HCT116 (cell line): ENCODE results near the gene TENT5A. TPM values are rescaled to one million over a fixed set of nuclear protein-coding genes. Genes with fewer than 3 reads are reported as not detected.

ENCODE experiments used
- ATAC-seq: fragments of 200-7000 bp; cut with Tn5 transposase; 2 replicates; pipeline ENCODE4 v1.9.1; 2020; ENCODE audit warnings: mild to moderate bottlenecking, moderate library complexity
- BruUV-seq: library from RNA; stranded (reverse); fragments of 400-500 nt; replicated peaks from 2 replicates; lab custom pipeline; 2021; lab: Mats Ljungman, UMichigan
- CTCF ChIA-PET: fragments of 300-600 bp; sonication (Branson Sonifier 250); formaldehyde crosslinking; loops from one replicate; lab custom pipeline; 2021; ENCODE audit warnings: antibody characterized with exemption; lab: Charles Lee
- POLR2A ChIA-PET: fragments of 300-600, 350-600 bp; sonication (Branson Sonifier 250); formaldehyde crosslinking; loops from one replicate; lab custom pipeline; 2021; ENCODE audit warnings: antibody characterized with exemption; lab: Charles Lee
- RAD21 ChIA-PET, 2 experiments: fragments of 300-600 bp; sonication (Branson Sonifier 250); formaldehyde crosslinking; loops; one replicate each; lab custom pipeline; 2023; ENCODE audit warnings: low total read pairs in 2 of 2; ENCODE audit not compliant: uncharacterized antibody in 2 of 2, unreplicated experiment in 2 of 2, low non-redundant PET in 1 of 2; lab: Charles Lee
- DNase-seq: peaks from one replicate; pipeline ENCODE4 v3.0.0-alpha.2; 2010; ENCODE audit warnings: low read depth, low spot score
- H2AFZ ChIP-seq: fragments of 200-600 bp; shearing (Covaris generic), sonication (generic); 2 replicates; pipeline ENCODE4 v1.6.1; 2017; ENCODE audit warnings: low read depth, mixed run types, mixed read lengths, antibody characterized with exemption, low read length; ENCODE audit not compliant: poor library complexity, severe bottlenecking
- H3K27ac ChIP-seq: 2 replicates; pipeline ENCODE4 v1.5.1; 2012; ENCODE audit warnings: low read depth, low read length
- H3K27me3 ChIP-seq: fragments of 200-600 bp; sonication (generic); 2 replicates; pipeline ENCODE4 v1.6.1; 2016; ENCODE audit warnings: mixed run types, low read length, mixed read lengths; ENCODE audit not compliant: insufficient read depth
- H3K36me3 ChIP-seq, 2 experiments: fragments of 200-500 bp in 1 of 2; fragments of 200-600 bp in 1 of 2; sonication (Bioruptor generic) in 1 of 2; sonication (generic) in 1 of 2; 2 replicates each; pipeline versions ENCODE4 v1.5.1 to v1.6.1; 2014 to 2016; ENCODE audit warnings: low read length in 2 of 2, inconsistent platforms in 1 of 2, mixed read lengths in 1 of 2, mixed run types in 1 of 2; ENCODE audit not compliant: insufficient read depth in 2 of 2, control insufficient read depth in 1 of 2
- H3K4me1 ChIP-seq, 2 experiments: fragments of 200-600 bp in 1 of 2; sonication (generic) in 1 of 2; 2 replicates each; pipeline versions ENCODE4 v1.5.1 to v1.6.1; 2012 to 2017; ENCODE audit warnings: low read length in 2 of 2, inconsistent platforms in 1 of 2, mild to moderate bottlenecking in 1 of 2, mixed read lengths in 1 of 2, mixed run types in 1 of 2, moderate library complexity in 1 of 2; ENCODE audit not compliant: insufficient read depth in 2 of 2, control insufficient read depth in 1 of 2
- H3K4me2 ChIP-seq: fragments of 200-600 bp; sonication (generic); 2 replicates; pipeline ENCODE4 v1.6.1; 2017; ENCODE audit warnings: mixed run types, low read length, mixed read lengths
- H3K4me3 ChIP-seq, 2 experiments: fragments of 200-600 bp in 1 of 2; sonication (generic) in 1 of 2; replicated peaks in 1 of 2; 2 replicates each; pipeline ENCODE4 v1.5.1; 2011 to 2016; ENCODE audit warnings: low read length in 2 of 2, control low read depth in 1 of 2, low read depth in 1 of 2, mild to moderate bottlenecking in 1 of 2, mixed read lengths in 1 of 2, mixed run types in 1 of 2
- H3K79me2 ChIP-seq: fragments of 200-600 bp; sonication (generic); 2 replicates; pipeline ENCODE4 v1.6.1; 2017; ENCODE audit warnings: mild to moderate bottlenecking, mixed run types, low read length, moderate library complexity, mixed read lengths; ENCODE audit not compliant: insufficient read depth
- H3K9ac ChIP-seq: fragments of 200-600 bp; sonication (generic); 2 replicates; pipeline ENCODE4 v1.6.1; 2016; ENCODE audit warnings: low read length, mixed read lengths
- H3K9me2 ChIP-seq: fragments of 200-600 bp; sonication (generic), shearing (Covaris generic); 2 replicates; pipeline ENCODE4 v1.6.1; 2017; ENCODE audit warnings: mixed run types, mild to moderate bottlenecking, moderate library complexity; ENCODE audit not compliant: insufficient read depth
- H3K9me3 ChIP-seq, 2 experiments: fragments of 200-500 bp in 1 of 2; fragments of 200-600 bp in 1 of 2; sonication (Bioruptor generic) in 1 of 2; sonication (generic) in 1 of 2; 2 replicates each; pipeline ENCODE4 v1.6.1; 2014 to 2017; ENCODE audit warnings: low read length in 2 of 2, mixed read lengths in 2 of 2, inconsistent platforms in 1 of 2, low read depth in 1 of 2, mild to moderate bottlenecking in 1 of 2, mixed run types in 1 of 2, moderate library complexity in 1 of 2; ENCODE audit not compliant: control insufficient read depth in 1 of 2, insufficient read depth in 1 of 2
- H4K20me1 ChIP-seq: fragments of 200-600 bp; sonication (generic), shearing (Covaris generic); 2 replicates; pipeline ENCODE4 v1.6.1; 2017; ENCODE audit warnings: mixed run types, mild to moderate bottlenecking, moderate library complexity; ENCODE audit not compliant: insufficient read depth
- CTCF ChIP-seq, 3 experiments: fragments of 200-600 bp in 1 of 3; sonication (generic) in 1 of 3; IDR thresholded peaks in 2 of 3; conservative IDR thresholded peaks in 1 of 3; 2 replicates each; pipeline ENCODE4 v1.5.1; 2012 to 2017; ENCODE audit warnings: low read depth in 2 of 3, low read length in 2 of 3, antibody characterized with exemption in 1 of 3, borderline replicate concordance in 1 of 3, control low read depth in 1 of 3, mild to moderate bottlenecking in 1 of 3, mixed read lengths in 1 of 3, mixed run types in 1 of 3, moderate library complexity in 1 of 3; ENCODE audit not compliant: insufficient read depth in 1 of 3
- EGR1 ChIP-seq: IDR thresholded peaks from 2 replicates; pipeline ENCODE4 v1.6.1; 2012; ENCODE audit warnings: low read depth
- POLR2A ChIP-seq: IDR thresholded peaks from 2 replicates; pipeline ENCODE4 v1.7.0; 2011; ENCODE audit warnings: borderline replicate concordance; ENCODE audit not compliant: insufficient read depth, insufficient read length; ENCODE audit errors: extremely low read depth
- RAD21 ChIP-seq: IDR thresholded peaks from 2 replicates; pipeline ENCODE4 v1.6.1; 2012; ENCODE audit warnings: low read depth, mild to moderate bottlenecking
- REST ChIP-seq: IDR thresholded peaks from 2 replicates; pipeline ENCODE4 v1.6.1; 2012; ENCODE audit warnings: low read depth
- SP1 ChIP-seq: IDR thresholded peaks from 2 replicates; pipeline ENCODE4 v1.6.1; 2012; ENCODE audit warnings: low read depth
- YY1 ChIP-seq: IDR thresholded peaks from 2 replicates; pipeline ENCODE4 v1.6.1; 2011; ENCODE audit warnings: low read length, low read depth, moderate library complexity, mild to moderate bottlenecking; ENCODE audit not compliant: insufficient replicate concordance; ENCODE audit errors: extremely low read depth
- ZFX ChIP-seq: fragments of 450-650 bp; IDR thresholded peaks from 2 replicates; pipeline ENCODE4 v1.6.1; 2017
- ZNF274 ChIP-seq: fragments of 200-500 bp; sonication (Bioruptor generic); IDR thresholded peaks from 2 replicates; pipeline ENCODE4 v1.6.1; 2014; ENCODE audit warnings: mild to moderate bottlenecking, low read depth, low read length, inconsistent platforms
- intact Hi-C: fragments of 100-400 bp; cut with micrococcal nuclease; formaldehyde crosslinking; loops from 2 replicates; pipeline ENCODE4 v1.10.0; 2022
- total RNA-seq: library from RNA; stranded (reverse); gene quantifications from one replicate; pipeline ENCODE4 v1.2.1, GENCODE V29; 2021; ENCODE audit not compliant: unreplicated experiment

Gene TENT5A
- total RNA-seq, 1 experiment from 2014 or later = 11.2 TPM

DNA sequence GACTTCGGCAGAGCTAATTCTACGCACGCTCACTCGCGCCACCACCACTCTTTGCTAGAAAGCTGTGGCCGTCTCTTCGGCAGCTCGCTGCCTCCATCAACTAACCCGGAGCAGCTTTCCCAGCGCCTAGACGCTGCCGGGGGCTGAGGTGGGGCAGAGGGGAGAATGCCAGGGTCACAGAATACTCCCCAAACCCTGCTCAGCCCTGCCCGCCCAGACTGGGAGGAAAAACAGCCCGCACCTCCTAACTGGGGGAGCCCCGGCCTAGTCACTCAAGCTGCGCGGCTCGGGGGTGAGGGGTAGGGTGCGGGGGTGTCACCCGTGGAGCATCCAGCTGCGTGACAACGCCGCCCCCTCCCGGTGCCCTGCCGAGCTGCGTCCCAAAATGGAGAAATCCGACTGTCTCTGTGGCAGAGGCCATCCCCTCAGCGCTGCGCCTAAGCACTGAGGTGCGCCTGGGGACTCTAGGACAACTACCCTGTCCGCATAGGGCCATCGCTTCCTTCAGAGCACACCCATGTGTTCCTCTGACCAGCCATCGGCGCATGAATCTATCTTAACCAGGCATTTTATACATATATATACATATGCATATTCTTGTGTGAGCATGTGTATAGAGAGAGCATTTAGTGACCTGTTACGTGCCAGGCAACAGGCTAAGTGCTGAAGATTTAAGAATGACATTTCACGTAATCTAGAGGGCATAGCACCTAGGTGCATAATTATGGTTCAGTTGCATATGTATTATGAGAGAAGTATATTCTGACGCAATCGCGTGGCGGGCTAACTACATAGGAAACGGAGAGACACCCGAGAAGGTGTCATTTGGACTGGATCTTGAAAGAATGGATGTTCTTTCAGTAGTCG is 1.5 kb upstream of the TENT5A start:
- Histone ChIP-seq H3K4me2 (peak overlapping the region; percentile 95), H3K4me1 (peaks cover 4 to 24% of the 10 kb centered on the region in 2 experiments; a peak in 2 of 4 replicates), H2AFZ (peak overlapping the region; percentile 49), H3K79me2 (peaks cover 29% of the 10 kb centered on the region), H3K4me3 (peak overlapping the region; percentile 84 to 87), H4K20me1 (no peaks in the 10 kb centered on the region), H3K36me3 (peaks cover 0 to 2% of the 10 kb centered on the region in 2 experiments; a peak in 1 of 4 replicates), H3K9me3 (no peaks in the 10 kb centered on the region), H3K9me2 (no peaks in the 10 kb centered on the region), H3K27me3 (no peaks in the 10 kb centered on the region), H3K9ac (peak overlapping the region; percentile 77), H3K27ac (peak overlapping the region; percentile 82)
- RAD21 ChIA-PET = interaction anchor here (0.5 to 1.3 kb wide), 4 partner anchors 88 to 512 kb away, joined by 3 to 5 read pairs (median 3); no protein-coding TSS in a partner anchor
- ATAC-seq (peak; percentile 59), DNase-seq (peak; percentile 34)
- intact Hi-C loops = loop anchor here (1.0 to 10.0 kb wide), 10 partner anchors 253 to 1622 kb away; no protein-coding TSS in a partner anchor
- POLR2A ChIA-PET = interaction anchor here (0.6 to 2.0 kb wide), 5 partner anchors 9 to 303 kb away, joined by 3 to 6 read pairs (median 3); no protein-coding TSS in a partner anchor
- BruUV-seq = TSS peak; percentile 93
- TF ChIP-seq CTCF (IDR thresholded peaks at IDR 0.05 in 2 of 3, conservative IDR thresholded peaks at IDR 0.05 in 1 of 3; ENCODE audit: borderline replicate concordance in 1 of 3, insufficient read depth in 1 of 3, low read depth in 2 of 3, low read length in 2 of 3) (peak; percentile 50 to 80 (median 80); a peak in 5 of 6 replicates), ZNF274 (no peak), SP1 (no peak), POLR2A (no peak), YY1 (peak; percentile 25), RAD21 (peak; percentile 90), EGR1 (peak; percentile 92), REST (no peak), ZFX (peak; percentile 29; the same call in 1 of the 2 replicates)
- CTCF ChIA-PET = interaction anchor here (0.9 to 2.9 kb wide), 8 partner anchors 252 to 1540 kb away, joined by 3 to 10 read pairs (median 6); no protein-coding TSS in a partner anchor
